Left hindlimb (tissue), 1 donor: ENCODE data around the gene SULT1A1.
"Not testable (repeated sequence)": the region's sequence is repeated elsewhere in the genome, so short reads cannot be mapped to it uniquely, and the experiment has no call there.

Experiments used
- DNase-seq: peaks from one replicate; pipeline ENCODE4 v3.0.0-alpha.2; 2018

The SULT1A1 gene

DNA sequence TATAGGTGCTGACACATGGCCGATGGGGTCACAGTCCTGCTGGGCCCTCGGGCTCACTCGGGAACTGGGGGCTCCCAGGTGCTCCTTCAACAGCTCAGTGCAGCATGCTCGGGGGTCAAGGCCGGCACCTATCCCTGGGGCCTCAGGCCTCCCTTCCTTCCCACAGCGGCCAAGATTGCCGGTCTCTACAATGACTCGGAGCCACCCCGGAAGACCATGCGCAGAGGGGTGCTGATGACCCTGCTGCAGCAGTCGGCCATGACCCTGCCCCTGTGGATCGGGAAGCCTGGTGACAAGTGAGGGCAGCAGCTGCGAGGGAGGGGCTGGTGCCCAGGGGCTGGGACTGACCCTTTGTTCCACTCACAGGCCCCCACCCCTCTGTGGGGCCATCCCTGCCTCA lies 19.9 kb downstream of the SULT1A1 start:
- no peak for DNase-seq

DNA sequence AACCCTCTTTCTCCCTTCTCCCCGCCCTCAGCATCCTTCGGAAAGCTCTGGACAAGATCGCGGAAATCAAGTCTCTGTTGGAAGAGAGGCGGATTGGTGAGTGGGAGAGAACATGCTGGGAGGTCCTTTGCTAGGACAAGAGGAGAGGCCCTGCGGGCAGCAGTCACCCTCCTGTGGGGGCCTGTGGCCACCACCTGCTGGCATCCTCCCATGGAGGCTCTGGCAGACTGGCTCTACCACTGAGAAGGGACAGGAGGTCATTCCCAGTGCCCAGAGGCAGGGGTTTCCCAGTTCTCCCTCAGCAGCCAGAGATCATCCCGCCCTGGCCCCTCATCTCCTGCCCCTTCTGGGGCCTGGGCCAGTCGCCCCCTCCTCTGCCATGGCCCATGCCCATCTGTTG lies 20.8 kb downstream of the SULT1A1 start:
- DNase-seq, result no peak

DNA sequence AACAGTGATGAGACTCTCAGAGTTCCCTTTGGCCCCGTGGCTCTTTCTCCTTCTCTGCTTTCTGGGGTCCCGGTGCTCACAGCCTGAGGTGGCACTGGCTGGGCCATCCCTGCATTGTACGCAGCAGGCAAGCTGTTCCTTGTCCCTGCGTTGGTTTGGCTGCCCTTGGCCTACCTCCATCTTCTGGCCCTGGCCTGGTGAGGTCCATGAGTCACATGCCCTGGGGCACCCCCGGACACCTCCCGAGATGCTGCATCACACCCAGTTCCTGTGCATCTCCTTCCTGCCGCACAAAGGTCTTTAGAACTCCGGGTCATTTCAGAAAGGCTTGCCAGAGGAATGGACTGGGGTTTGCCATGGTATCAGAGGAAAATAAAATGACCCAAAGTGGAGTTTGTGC lies 22.5 kb downstream of the SULT1A1 start:
- DNase-seq, result no peak

- DNase-seq, result no peak
These were observed 23.4 kb downstream of the SULT1A1 start for GRCh38 chr16:28586466-28586865.

DNA sequence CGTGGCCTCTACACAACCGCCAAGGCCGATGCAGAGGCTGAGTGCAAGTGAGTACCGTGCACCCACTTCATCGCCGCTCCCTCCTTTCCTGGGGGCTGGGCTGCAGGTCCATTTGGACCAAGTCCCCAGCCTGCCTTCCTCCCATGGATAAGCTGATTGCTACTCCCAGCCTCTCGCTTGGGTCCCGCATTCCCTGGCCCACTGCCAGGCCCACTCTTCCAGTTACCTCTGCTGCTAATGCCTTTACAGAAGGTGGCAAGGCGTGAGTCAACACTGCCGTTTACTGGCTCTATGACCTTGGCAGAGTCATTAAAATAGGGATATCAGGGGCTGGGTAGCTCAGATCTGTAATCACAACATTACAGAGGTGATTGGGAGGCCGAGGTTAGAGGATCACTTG lies 24.2 kb downstream of the SULT1A1 start:
- DNase-seq, result no peak

GRCh38 chr16:28580726-28581315 lies 29.0 kb downstream of the SULT1A1 start:
- DNase-seq, result no peak

- DNase-seq, result no peak
These were observed 34.3 kb downstream of the SULT1A1 start for GRCh38 chr16:28575446-28576109.

DNA sequence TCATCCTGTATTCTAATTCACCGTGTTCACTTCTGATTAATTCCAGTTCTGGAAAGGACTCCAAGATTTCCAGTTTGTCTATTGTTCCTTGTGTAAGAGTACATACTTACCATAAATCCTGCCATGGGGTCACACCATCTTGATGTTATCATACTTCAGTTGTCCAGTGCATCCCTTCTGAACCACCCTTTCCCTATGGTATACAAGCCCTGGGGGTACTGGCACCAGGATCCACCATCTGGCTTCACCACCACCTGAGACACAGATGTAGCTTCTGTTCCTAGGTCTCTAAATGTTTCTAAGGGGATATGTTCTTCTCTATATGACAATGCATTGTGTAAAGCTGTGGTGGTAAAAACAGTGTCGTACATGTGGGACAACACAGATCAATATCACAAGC lies 34.9 kb downstream of the SULT1A1 start:
- DNase-seq, result no peak

GRCh38 chr16:28573738-28574718 lies 35.8 kb downstream of the SULT1A1 start:
- DNase-seq, result no peak

- peak; percentile 81 for DNase-seq
These were observed 36.9 kb downstream of the SULT1A1 start for GRCh38 chr16:28572696-28573510.

DNA sequence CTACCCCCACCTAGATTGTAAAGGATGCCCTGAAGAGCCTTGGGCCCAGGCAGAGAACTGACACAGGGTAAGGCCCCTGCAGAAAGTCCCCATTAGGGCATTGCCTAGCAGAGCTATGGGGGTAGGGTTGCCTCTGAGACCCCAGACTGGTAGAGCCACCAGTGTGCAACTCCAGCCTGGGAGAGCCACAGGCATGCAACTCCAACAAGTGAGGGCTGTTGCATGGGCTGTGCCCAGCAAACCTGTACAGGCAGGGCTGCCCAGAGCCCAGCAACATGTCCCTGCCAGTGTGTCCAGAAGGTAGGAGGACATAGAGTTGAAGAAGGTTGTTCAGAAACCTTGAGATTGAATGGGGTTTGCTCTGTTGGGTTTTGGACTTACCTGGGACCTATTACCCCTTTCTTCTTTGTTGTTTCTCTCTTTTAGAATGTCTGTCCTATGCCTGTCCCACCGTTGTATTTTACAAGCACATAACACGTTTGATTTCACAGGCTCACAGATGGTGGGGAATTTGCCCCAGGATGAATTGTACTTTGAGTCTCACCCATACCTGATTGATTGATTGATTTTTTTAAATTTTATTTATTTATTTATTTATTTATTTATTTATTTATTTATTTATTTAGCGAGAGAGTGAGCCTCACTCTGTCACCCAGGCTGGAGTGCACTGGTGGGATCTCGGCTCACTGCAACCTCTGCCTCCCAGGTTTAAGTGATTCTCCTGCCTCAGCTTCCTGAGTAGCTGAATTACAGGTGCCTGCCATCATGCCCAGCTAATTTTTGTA lies 39.7 kb downstream of the SULT1A1 start:
- no peak for DNase-seq

DNA sequence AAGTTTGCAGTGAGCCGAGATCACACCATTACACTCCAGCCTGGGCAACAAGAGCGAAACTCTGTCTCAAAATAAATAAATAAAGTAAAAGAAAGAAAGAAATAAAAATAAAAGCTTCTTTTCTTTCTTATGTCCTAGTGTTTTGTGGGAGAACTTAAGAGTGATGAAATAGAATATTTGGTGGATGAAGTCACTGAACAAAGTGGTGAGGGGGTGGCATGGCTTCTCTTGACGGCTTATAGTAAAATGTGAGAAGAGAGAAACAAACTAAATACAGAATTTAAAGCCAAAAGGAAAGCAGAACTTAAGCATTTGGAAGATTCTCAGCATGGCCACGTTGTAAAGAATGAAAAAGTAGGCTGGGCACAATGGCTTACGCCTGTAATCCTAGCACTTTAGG lies 40.8 kb downstream of the SULT1A1 start:
- DNase-seq, result no peak

DNA sequence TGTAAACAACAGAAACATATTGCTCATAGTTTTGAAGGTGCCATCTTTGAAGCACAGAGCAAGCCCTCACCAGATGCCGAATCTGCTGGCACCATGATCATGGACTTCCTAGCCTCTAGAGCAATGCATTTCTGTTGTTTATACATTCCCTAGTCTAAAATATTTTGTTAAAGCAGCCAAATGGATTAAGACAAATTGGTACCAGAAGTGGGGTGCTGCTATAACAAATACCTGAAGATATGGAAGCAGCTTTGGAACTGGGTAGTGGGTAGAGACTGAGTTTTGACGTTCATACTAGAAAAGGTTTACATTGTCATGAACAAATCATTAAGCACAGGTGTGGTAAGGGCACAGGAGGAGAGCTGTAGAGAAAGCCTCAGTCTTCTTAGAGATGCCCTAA lies 42.6 kb downstream of the SULT1A1 start:
- no peak for DNase-seq

DNA sequence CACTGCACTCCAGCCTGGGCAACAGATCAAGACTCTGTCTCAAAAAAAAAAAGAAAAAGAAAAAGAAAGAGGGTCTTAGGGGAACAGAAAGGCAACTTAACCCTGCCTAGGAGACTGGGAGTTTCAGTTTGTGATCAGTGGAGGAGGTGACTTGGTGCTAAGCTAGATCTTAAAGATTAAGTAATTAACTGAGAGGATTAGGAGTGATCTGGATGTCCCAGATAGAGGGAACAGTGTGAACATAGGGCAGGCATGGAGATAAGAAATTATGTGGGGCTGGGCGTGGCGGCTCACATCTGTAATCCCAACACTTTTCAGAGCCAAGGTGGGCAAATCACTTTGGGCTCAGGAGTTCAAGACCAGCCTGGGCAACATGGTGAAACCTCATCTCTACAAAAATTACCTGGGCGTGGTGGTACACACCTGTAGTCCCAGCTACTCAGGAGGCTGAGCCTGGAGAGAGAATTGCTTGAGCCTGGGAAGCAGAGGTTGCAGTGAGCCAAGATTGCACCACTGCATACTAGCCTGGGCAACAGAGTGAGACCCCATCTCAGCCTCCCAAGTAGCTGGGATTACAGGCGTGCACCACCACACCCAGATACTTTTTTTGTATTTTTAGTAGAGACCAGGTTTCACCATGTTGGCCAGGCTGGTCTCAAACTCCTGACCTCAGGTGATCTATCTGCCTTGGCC lies 43.5 kb downstream of the SULT1A1 start:
- DNase-seq, result not testable (repeated sequence)

DNA sequence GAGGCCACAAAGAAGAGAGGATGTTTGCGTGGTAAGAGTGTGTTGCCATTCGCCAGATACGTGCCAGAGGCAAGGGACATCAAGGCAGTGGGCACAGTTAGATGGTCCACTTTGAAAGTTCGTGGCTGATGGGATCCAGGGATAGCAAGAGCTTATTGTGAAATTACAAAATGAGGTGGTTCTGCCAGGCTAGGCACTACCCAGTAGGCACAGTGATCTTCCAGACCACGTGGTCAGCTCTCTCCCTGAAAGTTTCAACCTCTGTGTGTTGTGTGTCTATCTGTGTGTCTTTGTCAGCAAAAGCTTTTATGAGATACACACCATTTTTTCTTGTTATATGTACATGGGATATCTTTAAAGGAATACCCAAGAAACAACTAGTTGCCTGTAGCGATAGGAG lies 46.6 kb downstream of the SULT1A1 start:
- DNase-seq, result no peak

- no peak for DNase-seq
These were observed 47.6 kb downstream of the SULT1A1 start for GRCh38 chr16:28562199-28562598.

- DNase-seq, result no peak
These were observed 48.2 kb downstream of the SULT1A1 start for GRCh38 chr16:28561557-28562187.

DNA sequence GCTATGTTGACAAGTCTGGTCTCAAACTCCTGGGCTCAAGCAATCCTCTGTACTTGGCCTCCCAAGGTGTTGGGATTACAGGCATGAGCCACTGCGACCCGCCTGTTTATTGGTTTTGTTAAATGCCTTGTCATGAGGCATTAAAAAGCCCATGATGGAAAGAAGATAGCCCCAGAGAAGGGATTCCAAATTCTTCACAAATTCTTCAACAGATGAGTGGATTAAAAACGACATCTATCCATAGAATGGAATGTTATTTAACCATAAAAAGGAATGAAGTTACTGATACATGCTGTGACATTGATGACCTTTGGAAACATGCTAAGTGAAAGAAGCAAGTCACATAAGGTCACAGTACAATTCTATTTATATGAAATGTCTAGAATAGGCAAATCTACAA lies 51.4 kb downstream of the SULT1A1 start:
- no peak for DNase-seq

GRCh38 chr16:28556914-28557320 lies 52.9 kb downstream of the SULT1A1 start:
- no peak for DNase-seq

- no peak for DNase-seq
These were observed 54.3 kb downstream of the SULT1A1 start for GRCh38 chr16:28555561-28555960.
